GM19468 (cell line): Measurements from ENCODE around the gene STAM.
A peak's percentile ranks its signal among the peaks of the same experiment; 100 is the strongest.

Source experiments
- ATAC-seq: cut with Tn5 transposase; IDR thresholded peaks from one replicate; pipeline ENCODE4 v1.9.1; 2021; ENCODE audit warnings: mild to moderate bottlenecking, moderate library complexity, moderate number of reproducible peaks; ENCODE audit not compliant: unreplicated experiment; ENCODE audit errors: extremely low read depth

Gene STAM

GRCh38 chr10:17645621-17646345, 1.8 kb downstream of the STAM start:
- ATAC-seq, result no peak

GRCh38 chr10:17647326-17647725, 3.4 kb downstream of the STAM start:
- no peak for ATAC-seq

GRCh38 chr10:17648243-17649035, 4.5 kb downstream of the STAM start:
- ATAC-seq, result no peak

GRCh38 chr10:17649052-17649451, 5.1 kb downstream of the STAM start:
- no peak for ATAC-seq

GRCh38 chr10:17649836-17650235, 5.9 kb downstream of the STAM start:
- no peak for ATAC-seq

- ATAC-seq, result no peak
These were observed 6.5 kb downstream of the STAM start for GRCh38 chr10:17650416-17650815.

- no peak for ATAC-seq
These were observed 7.9 kb downstream of the STAM start for GRCh38 chr10:17651896-17652295.

GRCh38 chr10:17652585-17652984, 8.6 kb downstream of the STAM start:
- ATAC-seq, result no peak

- no peak for ATAC-seq
These were observed 11.1 kb downstream of the STAM start for GRCh38 chr10:17655009-17655408.

- peak; percentile 84 for ATAC-seq
These were observed 11.7 kb downstream of the STAM start for GRCh38 chr10:17655567-17656146.

GRCh38 chr10:17657103-17657500, 13.2 kb downstream of the STAM start:
- ATAC-seq, result no peak

GRCh38 chr10:17659365-17659764, 15.4 kb downstream of the STAM start:
- ATAC-seq, result no peak

- no peak for ATAC-seq
These were observed 17.0 kb downstream of the STAM start for GRCh38 chr10:17660921-17661320.

- ATAC-seq, result no peak
These were observed 17.6 kb downstream of the STAM start for GRCh38 chr10:17661510-17661909.

- ATAC-seq, result no peak
These were observed 18.5 kb downstream of the STAM start for GRCh38 chr10:17662193-17663138.

GRCh38 chr10:17663450-17663849, 19.5 kb downstream of the STAM start:
- no peak for ATAC-seq

- no peak for ATAC-seq
These were observed 21.8 kb downstream of the STAM start for GRCh38 chr10:17665747-17666146.

- ATAC-seq, result no peak
These were observed 24.7 kb downstream of the STAM start for GRCh38 chr10:17668435-17669184.

- no peak for ATAC-seq
These were observed 25.4 kb downstream of the STAM start for GRCh38 chr10:17669185-17669872.
